ENCODE data around the gene RASAL1. TPM values are rescaled to one million over a fixed set of nuclear protein-coding genes. Genes with fewer than 3 reads are reported as not detected.

Gene RASAL1
- total and polyA plus RNA-seq, 4 experiments from 2014 or later, result 0.10 to 1.4 (median 0.63) TPM

GRCh38 chr12:113087193-113087592, 48.4 kb downstream of the RASAL1 start:
- peaks cover 73 to 97% (median 82%) of the 10 kb centered on the region in 4 donors for H3K4me1 Mint-ChIP-seq
- Histone ChIP-seq H3K27ac (ENCODE audit: low read depth, low read length) (peak overlapping the region; percentile 8), H3K4me1 (ENCODE audit: insufficient read depth, low read length) (peaks cover 72% of the 10 kb centered on the region), H3K36me3 (ENCODE audit: insufficient read depth, low read length) (no peaks in the 10 kb centered on the region), H3K27me3 (ENCODE audit: insufficient read depth, low read length) (no peaks in the 10 kb centered on the region), H3K4me3 (ENCODE audit: low read length in 2 of 2) (peak overlapping the region in 1 of 2 donors; percentile 8), H3K9me3 (ENCODE audit: control insufficient read depth in 1 of 2, low read length in 2 of 2) (no peaks in the 10 kb centered on the region)
- H3K27ac Mint-ChIP-seq, result peak overlapping the region; percentile 81 to 96 (median 94)
- DNase-seq, result no peak
- intact Hi-C loops (cut with micrococcal nuclease), result no loop called here
- H3K36me3 Mint-ChIP-seq, result peaks cover 6 to 11% of the 10 kb centered on the region in 2 donors
- peaks cover 0 to 1% (median 0%) of the 10 kb centered on the region in 8 donors for H3K9me3 Mint-ChIP-seq
- H3K27me3 Mint-ChIP-seq, result no peaks in the 10 kb centered on the region
- ChIA-PET POLR2A (ENCODE audit: partially characterized antibody) (interaction anchor here (0.7 to 1.7 kb wide), 6 partner anchors 16 to 109 kb away, joined by 3 to 7 read pairs (median 3); partner anchors contain the start of genes DTX1 and OAS2), CTCF (ENCODE audit: partially characterized antibody) (interaction anchor here (0.6 kb wide), 1 partner anchor 9 kb away, joined by 3 read pairs; no protein-coding TSS in a partner anchor)
- H3K4me3 Mint-ChIP-seq, result peak overlapping the region in 7 of 8 donors; percentile 68 to 85 (median 80)

DNA sequence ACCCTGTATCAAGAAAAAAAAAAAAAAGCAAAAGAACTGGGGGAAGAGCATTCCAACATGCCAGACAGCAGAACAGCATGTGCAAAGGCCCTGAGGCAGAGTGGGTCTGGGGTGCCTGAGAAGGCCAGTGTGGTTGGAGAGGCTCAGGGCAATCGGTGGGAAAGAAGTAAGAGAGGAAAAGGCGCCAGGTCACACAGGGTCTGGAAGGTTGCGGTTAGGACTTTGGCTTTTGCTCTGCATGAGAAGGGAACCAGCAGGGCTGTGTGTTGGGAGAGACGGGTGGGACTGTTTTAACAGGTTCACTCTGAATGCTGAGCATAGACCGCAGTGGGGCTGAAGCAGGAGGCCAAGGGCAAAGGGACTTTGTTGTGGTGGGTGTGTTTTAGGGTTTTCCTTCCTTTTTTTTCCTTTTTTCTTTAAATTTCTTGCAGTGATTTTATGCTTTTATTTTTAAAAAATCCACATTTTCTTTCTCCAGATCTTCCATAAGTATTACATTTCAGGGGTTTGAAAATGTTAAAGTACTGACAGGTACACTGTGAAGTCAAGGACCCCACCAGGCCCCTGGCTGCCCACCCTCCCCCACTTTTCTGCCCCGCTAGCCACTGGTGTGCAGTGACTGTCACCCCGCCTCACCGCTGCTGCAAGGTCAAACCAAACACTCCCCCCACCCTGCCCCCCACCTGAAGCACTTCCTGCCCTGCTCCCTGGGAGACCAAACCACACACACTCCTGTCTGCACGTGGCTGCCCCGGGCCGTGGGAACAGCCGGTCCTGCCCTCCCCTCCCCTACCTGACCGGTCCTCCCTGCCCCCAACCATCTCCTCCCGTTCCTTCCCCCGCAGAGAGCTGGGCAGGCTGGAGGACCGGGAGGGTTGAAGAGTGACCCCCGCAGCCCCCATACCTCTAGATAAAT, 49.1 kb downstream of the RASAL1 start:
- Histone ChIP-seq H3K4me1 (ENCODE audit: insufficient read depth, low read length) (peaks cover 65% of the 10 kb centered on the region), H3K36me3 (ENCODE audit: insufficient read depth, low read length) (no peaks in the 10 kb centered on the region), H3K27ac (ENCODE audit: low read depth, low read length) (peak overlapping the region; percentile 29), H3K27me3 (ENCODE audit: insufficient read depth, low read length) (no peaks in the 10 kb centered on the region), H3K4me3 (ENCODE audit: low read length in 2 of 2) (peak overlapping the region in 1 of 2 donors; percentile 8), H3K9me3 (ENCODE audit: control insufficient read depth in 1 of 2, low read length in 2 of 2) (no peaks in the 10 kb centered on the region)
- DNase-seq, result peak in 4 of 5 donors; percentile 28 to 57 (median 32)
- Mint-ChIP-seq H3K36me3 (peaks cover 6 to 11% of the 10 kb centered on the region in 2 donors), H3K4me3 (peak overlapping the region; percentile 68 to 85 (median 79)), H3K4me1 (peaks cover 66 to 93% (median 75%) of the 10 kb centered on the region in 4 donors), H3K27me3 (no peaks in the 10 kb centered on the region), H3K9me3 (no peaks in the 10 kb centered on the region), H3K27ac (peak overlapping the region; percentile 88 to 96 (median 94))
- intact Hi-C loops (cut with micrococcal nuclease), result no loop called here
- ChIA-PET CTCF (ENCODE audit: partially characterized antibody) (interaction anchor here (0.5 to 1.8 kb wide), 4 partner anchors 10 to 111 kb away, joined by 3 to 4 read pairs (median 4); no protein-coding TSS in a partner anchor), POLR2A (ENCODE audit: partially characterized antibody) (interaction anchor here (0.7 to 1.7 kb wide), 6 partner anchors 16 to 108 kb away, joined by 3 to 7 read pairs (median 3); partner anchors contain the start of genes DTX1 and OAS2)

DNA sequence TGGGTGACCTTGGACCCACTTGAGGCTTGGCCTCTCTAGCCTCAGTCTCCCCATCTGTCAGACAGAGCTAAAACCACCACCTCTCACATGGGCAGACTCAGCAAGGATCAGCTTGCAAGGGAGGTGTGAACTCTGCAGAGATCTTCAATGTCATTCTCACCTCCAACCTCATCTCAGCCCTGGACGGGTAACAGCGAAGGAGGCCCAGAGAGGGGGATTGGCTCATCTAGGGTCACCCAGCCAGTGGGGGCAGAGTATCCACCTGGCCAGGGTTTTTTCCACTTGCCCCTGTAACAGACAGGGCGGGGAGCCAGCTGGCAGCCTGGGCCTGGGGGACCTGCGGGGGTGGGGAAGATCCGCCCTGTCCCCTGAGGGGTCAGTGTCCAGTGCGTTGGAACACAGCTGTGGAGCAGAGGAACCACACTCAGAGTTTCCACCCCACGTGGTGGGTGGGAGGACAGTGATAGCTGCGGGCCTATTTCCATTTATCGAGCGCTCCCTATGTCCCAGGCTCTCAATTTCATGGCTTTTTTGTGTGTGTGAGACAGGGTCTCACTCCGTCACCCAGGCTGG, 51.6 kb downstream of the RASAL1 start:
- Histone ChIP-seq H3K27me3 (ENCODE audit: insufficient read depth, low read length) (no peaks in the 10 kb centered on the region), H3K4me1 (ENCODE audit: insufficient read depth, low read length) (peaks cover 39% of the 10 kb centered on the region), H3K27ac (ENCODE audit: low read depth, low read length) (no peak overlapping the region), H3K9me3 (ENCODE audit: control insufficient read depth in 1 of 2, low read length in 2 of 2) (no peaks in the 10 kb centered on the region), H3K4me3 (ENCODE audit: low read length in 2 of 2) (no peak overlapping the region), H3K36me3 (ENCODE audit: insufficient read depth, low read length) (no peaks in the 10 kb centered on the region)
- Mint-ChIP-seq H3K36me3 (peaks cover 7 to 18% of the 10 kb centered on the region in 2 donors), H3K27ac (peak overlapping the region; percentile 45 to 87 (median 73)), H3K4me3 (peak overlapping the region in 2 of 8 donors; percentile 5 to 15), H3K9me3 (no peaks in the 10 kb centered on the region), H3K4me1 (peaks cover 44 to 82% (median 55%) of the 10 kb centered on the region in 4 donors), H3K27me3 (no peaks in the 10 kb centered on the region)
- POLR2A ChIA-PET (ENCODE audit: partially characterized antibody), result interaction anchor here (0.6 kb wide), 1 partner anchor 105 kb away, joined by 3 read pairs; no protein-coding TSS in a partner anchor
- CTCF ChIA-PET (ENCODE audit: partially characterized antibody), result interaction anchor here (1.2 to 1.4 kb wide), 2 partner anchors 35 to 90 kb away, joined by 3 to 5 read pairs; no protein-coding TSS in a partner anchor
- intact Hi-C loops (cut with micrococcal nuclease), result no loop called here
- DNase-seq, result no peak

DNA sequence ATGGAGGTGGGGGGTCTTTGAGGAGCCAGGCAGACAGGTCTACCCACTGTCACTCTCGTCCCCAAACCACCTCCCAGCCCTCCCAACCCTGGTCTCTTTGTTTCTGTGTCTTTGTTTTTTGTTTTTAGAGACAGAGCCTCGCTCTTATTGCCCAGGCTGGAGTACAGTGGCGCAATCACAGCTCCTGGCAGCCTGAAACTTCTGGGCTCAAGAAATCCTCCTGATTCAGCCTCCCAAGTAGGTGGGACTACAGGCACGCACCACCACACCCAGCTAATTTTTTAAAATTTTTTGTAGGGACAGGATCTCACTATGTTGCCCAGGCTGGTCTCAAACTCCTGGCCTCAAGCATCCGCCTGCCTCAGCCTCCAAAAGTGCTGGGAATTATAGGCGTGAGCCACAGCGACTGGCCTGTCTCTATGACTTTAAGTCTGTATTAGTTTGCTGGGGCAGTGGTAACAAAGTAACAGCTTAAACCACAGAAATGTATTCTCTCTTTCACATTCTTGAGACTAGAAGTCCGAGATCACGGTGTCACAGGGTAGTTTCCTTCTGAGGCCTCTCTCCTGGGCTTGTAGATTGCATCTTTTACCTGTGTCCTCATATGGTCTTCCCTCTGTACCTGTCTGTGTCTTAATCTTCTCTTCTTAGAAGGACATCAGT, 52.9 kb downstream of the RASAL1 start:
- Mint-ChIP-seq H3K27me3 (no peaks in the 10 kb centered on the region), H3K9me3 (no peaks in the 10 kb centered on the region), H3K4me1 (peaks cover 31 to 69% (median 43%) of the 10 kb centered on the region in 4 donors), H3K27ac (peak overlapping the region in 5 of 7 donors; percentile 30 to 82 (median 71)), H3K36me3 (peaks cover 9 to 26% of the 10 kb centered on the region in 2 donors), H3K4me3 (peak overlapping the region in 1 of 8 donors; percentile 55)
- Histone ChIP-seq H3K4me1 (ENCODE audit: insufficient read depth, low read length) (peaks cover 26% of the 10 kb centered on the region), H3K36me3 (ENCODE audit: insufficient read depth, low read length) (no peaks in the 10 kb centered on the region), H3K9me3 (ENCODE audit: control insufficient read depth in 1 of 2, low read length in 2 of 2) (no peaks in the 10 kb centered on the region), H3K27me3 (ENCODE audit: insufficient read depth, low read length) (no peaks in the 10 kb centered on the region), H3K27ac (ENCODE audit: low read depth, low read length) (no peak overlapping the region), H3K4me3 (ENCODE audit: low read length in 2 of 2) (no peak overlapping the region)
- ChIA-PET POLR2A (ENCODE audit: partially characterized antibody) (interaction anchor here (1.7 kb wide), 1 partner anchor 7 kb away, joined by 5 read pairs; no protein-coding TSS in a partner anchor), CTCF (ENCODE audit: partially characterized antibody) (interaction anchor here (2.0 kb wide), 1 partner anchor 12 kb away, joined by 6 read pairs; no protein-coding TSS in a partner anchor)
- DNase-seq, result no peak
- intact Hi-C loops (cut with micrococcal nuclease), result no loop called here

DNA sequence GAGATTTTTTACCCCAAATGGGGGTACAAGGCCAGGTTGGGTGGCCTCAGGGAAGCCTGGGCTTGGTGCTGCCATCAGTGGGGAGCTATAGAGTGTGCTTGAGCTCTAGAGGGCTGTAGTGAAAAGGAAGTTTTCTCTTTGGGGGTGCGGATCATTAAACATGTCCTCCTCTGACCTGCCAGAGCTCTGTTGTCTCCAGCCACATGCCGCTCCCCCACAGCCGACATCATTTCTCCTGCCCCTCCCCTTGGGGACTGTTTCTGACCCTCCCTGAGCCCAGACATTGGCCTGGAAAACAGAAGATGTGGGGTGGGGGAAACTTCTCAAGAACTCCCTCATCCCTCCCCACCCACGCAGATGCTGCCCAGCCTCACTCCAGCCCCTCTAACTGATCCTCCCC, 53.7 kb downstream of the RASAL1 start:
- H3K27ac ChIP-seq (ENCODE audit: low read depth, low read length), result no peak overlapping the region
- ChIA-PET POLR2A (ENCODE audit: partially characterized antibody) (interaction anchor here (0.9 to 1.7 kb wide), 2 partner anchors 8 to 12 kb away, joined by 3 to 5 read pairs; no protein-coding TSS in a partner anchor), CTCF (ENCODE audit: partially characterized antibody) (interaction anchor here (1.0 to 2.0 kb wide), 2 partner anchors 12 to 33 kb away, joined by 3 to 6 read pairs; no protein-coding TSS in a partner anchor)
- Mint-ChIP-seq H3K4me1 (peaks cover 24 to 62% (median 36%) of the 10 kb centered on the region in 4 donors), H3K27ac (peak overlapping the region in 4 of 7 donors; percentile 72 to 89 (median 80)), H3K4me3 (no peak overlapping the region), H3K9me3 (no peaks in the 10 kb centered on the region), H3K36me3 (peaks cover 10 to 27% of the 10 kb centered on the region in 2 donors), H3K27me3 (no peaks in the 10 kb centered on the region)
- no peaks in the 10 kb centered on the region for H3K9me3 ChIP-seq (ENCODE audit: control insufficient read depth in 1 of 2, low read length in 2 of 2)
- H3K36me3 ChIP-seq (ENCODE audit: insufficient read depth, low read length), result no peaks in the 10 kb centered on the region
- intact Hi-C loops (cut with micrococcal nuclease), result no loop called here
- no peaks in the 10 kb centered on the region for H3K27me3 ChIP-seq (ENCODE audit: insufficient read depth, low read length)
- peaks cover 19% of the 10 kb centered on the region for H3K4me1 ChIP-seq (ENCODE audit: insufficient read depth, low read length)
- no peak for DNase-seq
- H3K4me3 ChIP-seq (ENCODE audit: low read length in 2 of 2), result no peak overlapping the region

DNA sequence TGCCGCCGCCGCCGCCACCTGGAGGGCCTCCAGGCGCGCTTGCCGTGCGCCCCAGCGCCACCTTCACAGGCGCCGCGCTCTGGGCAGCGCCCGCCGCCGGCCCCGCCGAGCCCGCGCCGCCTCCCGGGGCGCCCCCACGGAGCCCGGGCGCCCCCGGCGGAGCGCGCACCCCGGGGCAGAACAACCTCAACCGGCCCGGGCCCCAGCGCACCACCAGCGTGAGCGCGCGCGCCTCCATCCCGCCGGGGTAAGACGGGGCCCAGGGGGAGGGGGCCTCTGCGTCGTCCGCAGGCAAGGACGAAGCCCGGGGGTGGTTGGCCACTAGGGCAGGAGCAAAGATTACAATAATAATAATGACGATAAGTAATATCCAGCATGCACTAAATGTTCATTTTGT, 57.7 kb downstream of the RASAL1 start:
- H3K4me1 Mint-ChIP-seq, result peaks cover 31 to 60% (median 36%) of the 10 kb centered on the region in 4 donors
- CTCF ChIA-PET (ENCODE audit: partially characterized antibody), result interaction anchor here (1.2 kb wide), 1 partner anchor 11 kb away, joined by 3 read pairs; no protein-coding TSS in a partner anchor
- no peak overlapping the region for H3K4me3 ChIP-seq (ENCODE audit: low read length in 2 of 2)
- H3K4me3 Mint-ChIP-seq, result no peak overlapping the region
- H3K27me3 Mint-ChIP-seq, result no peaks in the 10 kb centered on the region
- peaks cover 19% of the 10 kb centered on the region for H3K4me1 ChIP-seq (ENCODE audit: insufficient read depth, low read length)
- DNase-seq, result no peak
- no peaks in the 10 kb centered on the region for H3K36me3 ChIP-seq (ENCODE audit: insufficient read depth, low read length)
- H3K27me3 ChIP-seq (ENCODE audit: insufficient read depth, low read length), result no peaks in the 10 kb centered on the region
- H3K27ac Mint-ChIP-seq, result no peak overlapping the region
- intact Hi-C loops (cut with micrococcal nuclease), result no loop called here
- no peaks in the 10 kb centered on the region for H3K9me3 ChIP-seq (ENCODE audit: control insufficient read depth in 1 of 2, low read length in 2 of 2)
- peaks cover 16 to 23% of the 10 kb centered on the region in 2 donors for H3K36me3 Mint-ChIP-seq
- H3K27ac ChIP-seq (ENCODE audit: low read depth, low read length), result no peak overlapping the region
- no peaks in the 10 kb centered on the region for H3K9me3 Mint-ChIP-seq
- POLR2A ChIA-PET (ENCODE audit: partially characterized antibody), result no interaction called here

Data from CD4-positive, alpha-beta memory T cell (primary cell).